ENCODE results near the gene GLIS2.

DNA sequence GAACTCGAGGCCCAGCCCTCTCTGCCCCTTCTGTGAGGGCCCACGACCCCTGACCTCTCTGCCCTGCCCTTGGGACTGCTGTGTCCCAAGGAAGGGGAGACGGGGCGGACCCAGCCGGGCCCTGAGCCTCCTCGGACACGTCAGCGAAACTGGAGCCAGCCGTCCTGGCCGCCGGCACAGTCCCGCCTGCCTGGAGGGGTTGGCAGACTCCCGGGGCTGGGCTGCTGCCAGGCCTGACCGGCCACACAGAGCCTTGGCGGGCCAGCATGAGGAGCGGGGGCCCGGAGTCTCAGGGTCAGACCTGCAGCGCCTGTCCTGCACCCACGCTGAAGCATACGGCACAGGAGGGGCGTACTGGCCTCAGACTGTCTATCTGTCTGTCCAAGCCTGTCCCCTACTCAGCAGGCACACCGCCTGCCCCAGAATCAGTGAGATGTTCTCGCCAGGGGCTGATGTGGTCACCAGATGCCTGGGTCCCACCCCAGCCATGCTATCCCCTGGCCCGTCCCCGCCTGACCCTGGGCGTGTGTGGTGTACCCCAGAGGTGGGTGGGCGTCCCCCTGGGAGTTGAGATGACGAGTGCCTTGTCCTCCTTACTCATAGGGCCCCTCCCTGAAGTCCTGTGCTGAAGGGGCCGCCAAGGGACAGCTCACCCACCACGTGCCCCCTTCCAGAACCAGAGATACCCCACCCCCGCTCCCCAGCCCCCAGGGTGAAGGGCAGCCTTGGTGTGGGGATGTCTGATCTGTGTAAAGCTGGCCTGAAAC, 60.4 kb downstream of the GLIS2 start:
- TF ChIP-seq, protein P1, sequence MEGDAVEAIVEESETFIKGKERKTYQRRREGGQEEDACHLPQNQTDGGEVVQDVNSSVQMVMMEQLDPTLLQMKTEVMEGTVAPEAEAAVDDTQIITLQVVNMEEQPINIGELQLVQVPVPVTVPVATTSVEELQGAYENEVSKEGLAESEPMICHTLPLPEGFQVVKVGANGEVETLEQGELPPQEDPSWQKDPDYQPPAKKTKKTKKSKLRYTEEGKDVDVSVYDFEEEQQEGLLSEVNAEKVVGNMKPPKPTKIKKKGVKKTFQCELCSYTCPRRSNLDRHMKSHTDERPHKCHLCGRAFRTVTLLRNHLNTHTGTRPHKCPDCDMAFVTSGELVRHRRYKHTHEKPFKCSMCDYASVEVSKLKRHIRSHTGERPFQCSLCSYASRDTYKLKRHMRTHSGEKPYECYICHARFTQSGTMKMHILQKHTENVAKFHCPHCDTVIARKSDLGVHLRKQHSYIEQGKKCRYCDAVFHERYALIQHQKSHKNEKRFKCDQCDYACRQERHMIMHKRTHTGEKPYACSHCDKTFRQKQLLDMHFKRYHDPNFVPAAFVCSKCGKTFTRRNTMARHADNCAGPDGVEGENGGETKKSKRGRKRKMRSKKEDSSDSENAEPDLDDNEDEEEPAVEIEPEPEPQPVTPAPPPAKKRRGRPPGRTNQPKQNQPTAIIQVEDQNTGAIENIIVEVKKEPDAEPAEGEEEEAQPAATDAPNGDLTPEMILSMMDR (conservative IDR thresholded peaks at IDR 0.05 in 1 of 2, IDR thresholded peaks at IDR 0.05 in 1 of 2; ENCODE audit: low read depth in 1 of 2, low read length in 2 of 2) = no peak
- no peak for TF ChIP-seq EZH2 (IDR thresholded peaks at IDR 0.05; ENCODE audit: low read length, missing control alignments)

All from fibroblast of lung (primary cell).